WTC11 (cell line): ENCODE measurements around the gene TMEM121. TPM values are rescaled to one million over a fixed set of nuclear protein-coding genes. Genes with fewer than 3 reads are reported as not detected.

Experiments
- ATAC-seq: fragments of 200-7000 bp; cut with Tn5 transposase; 2 replicates; pipeline ENCODE4 v1.10.0; 2021; ENCODE audit warnings: mild to moderate bottlenecking, moderate library complexity
- CTCF ChIA-PET: fragments of 300-600 bp; sonication (Branson Sonifier 250); formaldehyde crosslinking; loops from one replicate; lab custom pipeline; 2021; ENCODE audit warnings: antibody characterized with exemption; lab: Charles Lee
- POLR2A ChIA-PET: fragments of 350-600 bp; sonication (Branson Sonifier 250); formaldehyde crosslinking; loops from one replicate; lab custom pipeline; 2021; ENCODE audit warnings: antibody characterized with exemption; lab: Charles Lee
- DNase-seq: peaks from one replicate; pipeline ENCODE4 v3.0.0; 2021; ENCODE audit warnings: low spot score
- H3K27ac Mint-ChIP-seq: 2 replicates; pipeline ENCODE4 v1.8.0; 2021; ENCODE audit warnings: mixed read lengths
- H3K27me3 Mint-ChIP-seq: 2 replicates; pipeline ENCODE4 v1.8.0; 2021; ENCODE audit warnings: low read depth, mild to moderate bottlenecking, moderate library complexity, mixed read lengths
- H3K36me3 Mint-ChIP-seq: 2 replicates; pipeline ENCODE4 v1.8.0; 2021; ENCODE audit warnings: mixed read lengths
- H3K4me1 Mint-ChIP-seq: 2 replicates; pipeline ENCODE4 v1.8.0; 2022; ENCODE audit warnings: mixed read lengths
- H3K4me3 Mint-ChIP-seq: 2 replicates; pipeline ENCODE4 v1.8.0; 2021; ENCODE audit warnings: mild to moderate bottlenecking, moderate library complexity, mixed read lengths
- H3K9me3 Mint-ChIP-seq: 2 replicates; pipeline ENCODE4 v1.8.0; 2021; ENCODE audit warnings: mixed read lengths
- ATF1 ChIP-seq: sonication (generic); formaldehyde crosslinking; IDR thresholded peaks from 2 replicates; pipeline ENCODE4 v1.8.1; 2023; ENCODE audit warnings: mild to moderate bottlenecking, moderate library complexity, missing genetic modification reagents
- ELF4 ChIP-seq: sonication (generic); formaldehyde crosslinking; IDR thresholded peaks from 2 replicates; pipeline ENCODE4 v1.8.1; 2022; ENCODE audit warnings: low read depth, mild to moderate bottlenecking, moderate library complexity, missing genetic modification reagents
- FOXJ3 ChIP-seq: sonication (generic); formaldehyde crosslinking; IDR thresholded peaks from 2 replicates; pipeline ENCODE4 v1.9.0; 2021; ENCODE audit warnings: missing genetic modification reagents, mild to moderate bottlenecking, borderline replicate concordance
- FOXK1 ChIP-seq: sonication (generic); formaldehyde crosslinking; IDR thresholded peaks from 2 replicates; pipeline ENCODE4 v1.8.0; 2022; ENCODE audit warnings: mild to moderate bottlenecking, moderate library complexity, missing genetic modification reagents
- FOXP1 ChIP-seq: sonication (generic); formaldehyde crosslinking; IDR thresholded peaks from 2 replicates; pipeline ENCODE4 v1.8.0; 2022; ENCODE audit warnings: missing genetic modification reagents, mild to moderate bottlenecking, moderate library complexity, borderline replicate concordance
- GABPB1 ChIP-seq: sonication (generic); formaldehyde crosslinking; IDR thresholded peaks from 2 replicates; pipeline ENCODE4 v1.8.1; 2023; ENCODE audit warnings: mild to moderate bottlenecking, missing genetic modification reagents
- GRHL2 ChIP-seq: fragments of 250-450 bp; sonication (Bioruptor Pico); IDR thresholded peaks from 2 replicates; pipeline ENCODE4 v1.8.0; 2022; ENCODE audit warnings: mild to moderate bottlenecking, moderate library complexity; ENCODE audit not compliant: insufficient replicate concordance, severe bottlenecking
- KAT7 ChIP-seq: sonication (generic); formaldehyde crosslinking; IDR thresholded peaks from 2 replicates; pipeline ENCODE4 v1.8.1; 2023; ENCODE audit warnings: missing genetic modification reagents, mild to moderate bottlenecking, borderline replicate concordance
- NFE2L1 ChIP-seq: sonication (generic); formaldehyde crosslinking; IDR thresholded peaks from 2 replicates; pipeline ENCODE4 v1.8.1; 2023; ENCODE audit warnings: missing genetic modification reagents
- NFYB ChIP-seq: sonication (generic); formaldehyde crosslinking; conservative IDR thresholded peaks from 2 replicates; pipeline ENCODE4 v1.8.0; 2022; ENCODE audit warnings: low read depth, missing genetic modification reagents
- TP53 ChIP-seq: sonication (generic); formaldehyde crosslinking; IDR thresholded peaks from 2 replicates; pipeline ENCODE4 v1.8.1; 2023; ENCODE audit warnings: mild to moderate bottlenecking, missing genetic modification reagents
- ZNF232 ChIP-seq: sonication (generic); formaldehyde crosslinking; IDR thresholded peaks from 2 replicates; pipeline ENCODE4 v1.8.0; 2022; ENCODE audit warnings: mild to moderate bottlenecking, missing genetic modification reagents
- total RNA-seq: library from RNA; stranded (reverse); gene quantifications from 3 replicates; pipeline ENCODE4 v1.2.3, GENCODE V29; 2021
- TF ChIP-seq, protein P1 (sequence below): sonication (generic); formaldehyde crosslinking; IDR thresholded peaks from 2 replicates; pipeline ENCODE4 v1.8.0; 2023; ENCODE audit warnings: mild to moderate bottlenecking, missing genetic modification reagents
- TF ChIP-seq, protein P2 (sequence below): sonication (generic); formaldehyde crosslinking; IDR thresholded peaks from 2 replicates; pipeline ENCODE4 v1.8.1; 2022; ENCODE audit warnings: mild to moderate bottlenecking, missing genetic modification reagents, moderate library complexity, borderline replicate concordance
- TF ChIP-seq, protein P3 (sequence below): sonication (generic); formaldehyde crosslinking; IDR thresholded peaks from 2 replicates; pipeline ENCODE4 v1.8.0; 2022; ENCODE audit warnings: mild to moderate bottlenecking, missing genetic modification reagents
- TF ChIP-seq, protein P4 (sequence below): sonication (generic); formaldehyde crosslinking; IDR thresholded peaks from 2 replicates; pipeline ENCODE4 v1.8.1; 2023; ENCODE audit warnings: mild to moderate bottlenecking, missing genetic modification reagents
- TF ChIP-seq, protein P5 (sequence below): fragments of 250-450 bp; sonication (Bioruptor Pico); IDR thresholded peaks from 2 replicates; pipeline ENCODE4 v1.9.0; 2021; ENCODE audit warnings: mild to moderate bottlenecking, borderline replicate concordance
- TF ChIP-seq, protein P6 (sequence below): sonication (generic); formaldehyde crosslinking; IDR thresholded peaks from 2 replicates; pipeline ENCODE4 v1.8.1; 2023; ENCODE audit warnings: mild to moderate bottlenecking, missing genetic modification reagents, moderate library complexity
- TF ChIP-seq, protein P7 (sequence below): sonication (generic); formaldehyde crosslinking; conservative IDR thresholded peaks from 2 replicates; pipeline ENCODE4 v1.8.1; 2022; ENCODE audit warnings: mild to moderate bottlenecking, missing genetic modification reagents
- TF ChIP-seq, protein P8 (sequence below): fragments of 250-450 bp; sonication (Bioruptor Pico); IDR thresholded peaks from 2 replicates; pipeline ENCODE4 v1.9.0; 2021; ENCODE audit warnings: moderate library complexity, mild to moderate bottlenecking, inconsistent platforms, borderline replicate concordance

Gene TMEM121
- total RNA-seq, 1 experiment from 2014 or later, result 0.81 TPM

DNA sequence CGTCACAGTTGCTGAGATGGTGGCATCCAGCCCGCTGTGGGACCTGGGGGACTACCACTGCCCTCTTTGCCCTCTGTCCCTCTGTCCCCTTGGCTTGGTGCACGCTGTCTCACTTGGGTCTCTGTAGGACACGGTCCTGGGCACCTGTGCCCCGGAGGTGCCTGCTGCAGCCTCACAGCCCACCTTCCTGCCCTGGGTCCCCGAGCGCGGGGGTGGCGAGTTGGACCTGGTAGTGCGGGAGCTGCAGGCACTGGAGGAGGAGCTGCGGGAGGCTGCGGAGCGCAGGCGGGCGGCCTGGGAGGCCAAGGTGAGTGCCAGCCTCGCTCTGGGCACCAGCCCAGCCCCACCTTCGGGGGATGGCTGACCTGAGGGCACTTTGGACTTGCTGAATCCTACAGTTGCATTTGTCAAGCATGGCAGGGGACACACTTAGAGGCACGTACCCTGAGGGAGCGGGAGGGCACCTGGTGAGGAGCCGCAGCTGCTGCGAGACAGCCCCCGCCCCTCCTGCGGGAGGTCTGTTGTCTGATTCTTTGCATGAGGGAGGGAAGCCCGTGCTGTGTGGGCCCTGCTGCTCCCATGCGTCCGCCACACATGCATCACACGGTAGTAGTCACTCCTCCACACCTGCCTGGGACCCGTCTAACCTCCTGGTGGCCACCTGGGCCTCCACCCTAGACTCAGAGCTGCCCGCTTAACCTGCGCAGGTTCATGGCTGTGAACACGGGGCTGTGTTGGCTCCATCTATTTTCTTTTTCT is 28.5 kb upstream of the TMEM121 start (continued):
- no peak for TF ChIP-seq KAT7 (CRISPR knock-in tag)
- no peak for TF ChIP-seq ELF4 (CRISPR knock-in tag)
- no peak for TF ChIP-seq FOXK1 (CRISPR knock-in tag)
- TF ChIP-seq GRHL2 (CRISPR knock-in tag), result no peak
- TF ChIP-seq NFYB, result no peak
- TF ChIP-seq, protein P1, sequence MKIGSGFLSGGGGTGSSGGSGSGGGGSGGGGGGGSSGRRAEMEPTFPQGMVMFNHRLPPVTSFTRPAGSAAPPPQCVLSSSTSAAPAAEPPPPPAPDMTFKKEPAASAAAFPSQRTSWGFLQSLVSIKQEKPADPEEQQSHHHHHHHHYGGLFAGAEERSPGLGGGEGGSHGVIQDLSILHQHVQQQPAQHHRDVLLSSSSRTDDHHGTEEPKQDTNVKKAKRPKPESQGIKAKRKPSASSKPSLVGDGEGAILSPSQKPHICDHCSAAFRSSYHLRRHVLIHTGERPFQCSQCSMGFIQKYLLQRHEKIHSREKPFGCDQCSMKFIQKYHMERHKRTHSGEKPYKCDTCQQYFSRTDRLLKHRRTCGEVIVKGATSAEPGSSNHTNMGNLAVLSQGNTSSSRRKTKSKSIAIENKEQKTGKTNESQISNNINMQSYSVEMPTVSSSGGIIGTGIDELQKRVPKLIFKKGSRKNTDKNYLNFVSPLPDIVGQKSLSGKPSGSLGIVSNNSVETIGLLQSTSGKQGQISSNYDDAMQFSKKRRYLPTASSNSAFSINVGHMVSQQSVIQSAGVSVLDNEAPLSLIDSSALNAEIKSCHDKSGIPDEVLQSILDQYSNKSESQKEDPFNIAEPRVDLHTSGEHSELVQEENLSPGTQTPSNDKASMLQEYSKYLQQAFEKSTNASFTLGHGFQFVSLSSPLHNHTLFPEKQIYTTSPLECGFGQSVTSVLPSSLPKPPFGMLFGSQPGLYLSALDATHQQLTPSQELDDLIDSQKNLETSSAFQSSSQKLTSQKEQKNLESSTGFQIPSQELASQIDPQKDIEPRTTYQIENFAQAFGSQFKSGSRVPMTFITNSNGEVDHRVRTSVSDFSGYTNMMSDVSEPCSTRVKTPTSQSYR, result no peak
- TF ChIP-seq ZNF232 (CRISPR knock-in tag), result no peak

DNA sequence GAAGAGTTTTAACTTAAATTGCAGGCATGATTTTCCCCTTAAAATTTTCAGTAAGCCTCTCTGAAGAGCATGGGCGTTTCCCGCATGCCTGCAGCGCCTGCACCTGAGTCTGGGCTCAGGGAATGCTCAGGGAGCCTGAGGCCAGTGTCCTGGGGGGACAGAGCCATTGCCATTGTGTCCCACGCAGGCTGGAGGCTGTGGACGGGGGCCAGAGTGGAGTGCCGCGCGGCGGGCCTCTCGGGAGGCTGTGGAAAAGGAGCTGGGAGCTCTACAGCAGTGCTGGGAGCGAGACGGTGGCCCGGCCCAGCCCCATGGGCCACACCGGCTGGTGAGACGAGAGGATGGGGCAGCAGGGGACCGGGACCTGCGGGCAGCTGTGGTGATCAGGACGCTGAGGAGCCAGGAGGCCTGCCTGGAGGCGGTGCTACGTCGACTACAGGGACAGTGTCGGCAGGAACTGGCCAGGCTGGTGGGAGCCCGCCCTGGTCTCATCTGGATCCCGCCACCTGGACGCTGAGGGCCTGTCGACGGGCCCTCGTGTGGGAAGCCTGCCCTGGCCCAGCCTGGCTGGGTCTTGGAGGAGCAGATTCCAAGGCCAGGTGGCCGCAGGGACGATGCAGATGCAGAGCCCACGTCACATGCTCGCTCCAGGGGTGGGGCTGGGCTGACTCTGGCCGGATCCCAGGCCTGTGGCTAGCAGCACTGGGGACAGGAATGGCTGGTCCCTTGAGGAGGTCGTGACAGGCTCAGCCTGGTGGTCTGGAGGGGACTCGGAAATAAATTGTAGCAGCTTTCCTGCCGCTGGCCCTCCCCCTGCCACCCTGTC is 27.7 kb upstream of the TMEM121 start:
- no peak overlapping the region for H3K27ac Mint-ChIP-seq
- H3K9me3 Mint-ChIP-seq, result no peaks in the 10 kb centered on the region
- no peaks in the 10 kb centered on the region for H3K36me3 Mint-ChIP-seq
- H3K4me1 Mint-ChIP-seq, result no peaks in the 10 kb centered on the region
- CTCF ChIA-PET, result interaction anchor here (1.0 to 2.1 kb wide), 2 partner anchors 8 to 18 kb away, joined by 4 to 7 read pairs; no protein-coding TSS in a partner anchor
- no peak for DNase-seq
- no peak for ATAC-seq
- POLR2A ChIA-PET, result no interaction called here
- no peak overlapping the region for H3K4me3 Mint-ChIP-seq
- no peaks in the 10 kb centered on the region; the same call in 1 of the 2 replicates for H3K27me3 Mint-ChIP-seq
- TF ChIP-seq, protein P2, sequence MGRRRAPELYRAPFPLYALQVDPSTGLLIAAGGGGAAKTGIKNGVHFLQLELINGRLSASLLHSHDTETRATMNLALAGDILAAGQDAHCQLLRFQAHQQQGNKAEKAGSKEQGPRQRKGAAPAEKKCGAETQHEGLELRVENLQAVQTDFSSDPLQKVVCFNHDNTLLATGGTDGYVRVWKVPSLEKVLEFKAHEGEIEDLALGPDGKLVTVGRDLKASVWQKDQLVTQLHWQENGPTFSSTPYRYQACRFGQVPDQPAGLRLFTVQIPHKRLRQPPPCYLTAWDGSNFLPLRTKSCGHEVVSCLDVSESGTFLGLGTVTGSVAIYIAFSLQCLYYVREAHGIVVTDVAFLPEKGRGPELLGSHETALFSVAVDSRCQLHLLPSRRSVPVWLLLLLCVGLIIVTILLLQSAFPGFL (CRISPR knock-in tag), result no peak
- TF ChIP-seq FOXP1 (no peak), FOXJ3 (no peak), TP53 (CRISPR knock-in tag) (no peak), NFE2L1 (CRISPR knock-in tag) (no peak), KAT7 (CRISPR knock-in tag) (no peak), GABPB1 (no peak), ATF1 (no peak)
- TF ChIP-seq, protein P3, sequence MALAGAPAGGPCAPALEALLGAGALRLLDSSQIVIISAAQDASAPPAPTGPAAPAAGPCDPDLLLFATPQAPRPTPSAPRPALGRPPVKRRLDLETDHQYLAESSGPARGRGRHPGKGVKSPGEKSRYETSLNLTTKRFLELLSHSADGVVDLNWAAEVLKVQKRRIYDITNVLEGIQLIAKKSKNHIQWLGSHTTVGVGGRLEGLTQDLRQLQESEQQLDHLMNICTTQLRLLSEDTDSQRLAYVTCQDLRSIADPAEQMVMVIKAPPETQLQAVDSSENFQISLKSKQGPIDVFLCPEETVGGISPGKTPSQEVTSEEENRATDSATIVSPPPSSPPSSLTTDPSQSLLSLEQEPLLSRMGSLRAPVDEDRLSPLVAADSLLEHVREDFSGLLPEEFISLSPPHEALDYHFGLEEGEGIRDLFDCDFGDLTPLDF (CRISPR knock-in tag), result no peak
- TF ChIP-seq, protein P4, sequence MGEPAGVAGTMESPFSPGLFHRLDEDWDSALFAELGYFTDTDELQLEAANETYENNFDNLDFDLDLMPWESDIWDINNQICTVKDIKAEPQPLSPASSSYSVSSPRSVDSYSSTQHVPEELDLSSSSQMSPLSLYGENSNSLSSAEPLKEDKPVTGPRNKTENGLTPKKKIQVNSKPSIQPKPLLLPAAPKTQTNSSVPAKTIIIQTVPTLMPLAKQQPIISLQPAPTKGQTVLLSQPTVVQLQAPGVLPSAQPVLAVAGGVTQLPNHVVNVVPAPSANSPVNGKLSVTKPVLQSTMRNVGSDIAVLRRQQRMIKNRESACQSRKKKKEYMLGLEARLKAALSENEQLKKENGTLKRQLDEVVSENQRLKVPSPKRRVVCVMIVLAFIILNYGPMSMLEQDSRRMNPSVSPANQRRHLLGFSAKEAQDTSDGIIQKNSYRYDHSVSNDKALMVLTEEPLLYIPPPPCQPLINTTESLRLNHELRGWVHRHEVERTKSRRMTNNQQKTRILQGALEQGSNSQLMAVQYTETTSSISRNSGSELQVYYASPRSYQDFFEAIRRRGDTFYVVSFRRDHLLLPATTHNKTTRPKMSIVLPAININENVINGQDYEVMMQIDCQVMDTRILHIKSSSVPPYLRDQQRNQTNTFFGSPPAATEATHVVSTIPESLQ, result no peak
- TF ChIP-seq, protein P5, sequence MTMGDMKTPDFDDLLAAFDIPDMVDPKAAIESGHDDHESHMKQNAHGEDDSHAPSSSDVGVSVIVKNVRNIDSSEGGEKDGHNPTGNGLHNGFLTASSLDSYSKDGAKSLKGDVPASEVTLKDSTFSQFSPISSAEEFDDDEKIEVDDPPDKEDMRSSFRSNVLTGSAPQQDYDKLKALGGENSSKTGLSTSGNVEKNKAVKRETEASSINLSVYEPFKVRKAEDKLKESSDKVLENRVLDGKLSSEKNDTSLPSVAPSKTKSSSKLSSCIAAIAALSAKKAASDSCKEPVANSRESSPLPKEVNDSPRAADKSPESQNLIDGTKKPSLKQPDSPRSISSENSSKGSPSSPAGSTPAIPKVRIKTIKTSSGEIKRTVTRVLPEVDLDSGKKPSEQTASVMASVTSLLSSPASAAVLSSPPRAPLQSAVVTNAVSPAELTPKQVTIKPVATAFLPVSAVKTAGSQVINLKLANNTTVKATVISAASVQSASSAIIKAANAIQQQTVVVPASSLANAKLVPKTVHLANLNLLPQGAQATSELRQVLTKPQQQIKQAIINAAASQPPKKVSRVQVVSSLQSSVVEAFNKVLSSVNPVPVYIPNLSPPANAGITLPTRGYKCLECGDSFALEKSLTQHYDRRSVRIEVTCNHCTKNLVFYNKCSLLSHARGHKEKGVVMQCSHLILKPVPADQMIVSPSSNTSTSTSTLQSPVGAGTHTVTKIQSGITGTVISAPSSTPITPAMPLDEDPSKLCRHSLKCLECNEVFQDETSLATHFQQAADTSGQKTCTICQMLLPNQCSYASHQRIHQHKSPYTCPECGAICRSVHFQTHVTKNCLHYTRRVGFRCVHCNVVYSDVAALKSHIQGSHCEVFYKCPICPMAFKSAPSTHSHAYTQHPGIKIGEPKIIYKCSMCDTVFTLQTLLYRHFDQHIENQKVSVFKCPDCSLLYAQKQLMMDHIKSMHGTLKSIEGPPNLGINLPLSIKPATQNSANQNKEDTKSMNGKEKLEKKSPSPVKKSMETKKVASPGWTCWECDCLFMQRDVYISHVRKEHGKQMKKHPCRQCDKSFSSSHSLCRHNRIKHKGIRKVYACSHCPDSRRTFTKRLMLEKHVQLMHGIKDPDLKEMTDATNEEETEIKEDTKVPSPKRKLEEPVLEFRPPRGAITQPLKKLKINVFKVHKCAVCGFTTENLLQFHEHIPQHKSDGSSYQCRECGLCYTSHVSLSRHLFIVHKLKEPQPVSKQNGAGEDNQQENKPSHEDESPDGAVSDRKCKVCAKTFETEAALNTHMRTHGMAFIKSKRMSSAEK (CRISPR knock-in tag), result no peak
- TF ChIP-seq, protein P6, sequence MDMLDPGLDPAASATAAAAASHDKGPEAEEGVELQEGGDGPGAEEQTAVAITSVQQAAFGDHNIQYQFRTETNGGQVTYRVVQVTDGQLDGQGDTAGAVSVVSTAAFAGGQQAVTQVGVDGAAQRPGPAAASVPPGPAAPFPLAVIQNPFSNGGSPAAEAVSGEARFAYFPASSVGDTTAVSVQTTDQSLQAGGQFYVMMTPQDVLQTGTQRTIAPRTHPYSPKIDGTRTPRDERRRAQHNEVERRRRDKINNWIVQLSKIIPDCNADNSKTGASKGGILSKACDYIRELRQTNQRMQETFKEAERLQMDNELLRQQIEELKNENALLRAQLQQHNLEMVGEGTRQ (CRISPR knock-in tag), result no peak
- TF ChIP-seq, protein P7, sequence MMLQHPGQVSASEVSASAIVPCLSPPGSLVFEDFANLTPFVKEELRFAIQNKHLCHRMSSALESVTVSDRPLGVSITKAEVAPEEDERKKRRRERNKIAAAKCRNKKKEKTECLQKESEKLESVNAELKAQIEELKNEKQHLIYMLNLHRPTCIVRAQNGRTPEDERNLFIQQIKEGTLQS (CRISPR knock-in tag), result no peak
- TF ChIP-seq, protein P8, sequence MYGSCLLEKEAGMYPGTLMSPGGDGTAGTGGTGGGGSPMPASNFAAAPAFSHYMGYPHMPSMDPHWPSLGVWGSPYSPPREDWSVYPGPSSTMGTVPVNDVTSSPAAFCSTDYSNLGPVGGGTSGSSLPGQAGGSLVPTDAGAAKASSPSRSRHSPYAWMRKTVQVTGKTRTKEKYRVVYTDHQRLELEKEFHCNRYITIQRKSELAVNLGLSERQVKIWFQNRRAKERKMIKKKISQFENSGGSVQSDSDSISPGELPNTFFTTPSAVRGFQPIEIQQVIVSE (CRISPR knock-in tag), result no peak
